ENCODE results near the gene CNTN2.

- TF ChIP-seq CTCF (IDR thresholded peaks at IDR 0.05) (no peak), POLR2A (IDR thresholded peaks at IDR 0.05) (no peak), POLR2AphosphoS5 (IDR thresholded peaks at IDR 0.05; ENCODE audit: insufficient read depth in 1 of 2, low read depth in 1 of 2) (no peak)
These were observed 66.7 kb downstream of the CNTN2 start for GRCh38 chr1:205109711-205110110.
